Measurements from ENCODE around the gene PRAMEF11. TPM values are rescaled to one million over a fixed set of nuclear protein-coding genes. Genes with fewer than 3 reads are reported as not detected.

The PRAMEF11 gene
- total RNA-seq, 1 donor from 2014 or later, result not detected

DNA sequence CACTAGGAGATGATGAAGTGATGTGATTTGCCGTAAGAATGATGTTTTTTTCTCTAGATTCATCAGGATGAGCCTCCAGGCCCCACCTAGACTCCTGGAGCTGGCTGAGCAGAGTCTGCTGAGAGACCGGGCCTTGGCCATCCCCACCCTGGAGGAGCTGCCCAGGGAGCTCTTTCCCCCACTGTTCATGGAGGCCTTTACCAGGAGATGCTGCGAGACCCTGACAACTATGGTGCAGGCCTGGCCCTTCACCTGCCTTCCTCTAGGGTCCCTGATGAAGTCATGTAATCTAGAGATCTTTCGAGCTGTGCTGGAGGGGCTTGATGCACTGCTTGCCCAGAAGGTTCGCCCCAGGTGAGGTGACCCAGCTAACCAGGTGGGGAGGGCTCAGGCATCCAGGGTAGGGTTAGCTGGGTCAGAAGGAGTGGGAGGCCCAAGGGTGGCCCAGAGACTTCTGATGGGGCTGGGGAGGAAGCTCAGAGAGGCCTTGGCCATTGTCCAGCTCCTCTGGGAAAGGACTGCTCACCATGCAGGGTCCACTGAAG is 56.3 kb downstream of the PRAMEF11 start:
- no peak for ATAC-seq
- no peak for DNase-seq (ENCODE audit: low spot score)

Other genes with a start within 250 kb of the PRAMEF11 start
- 175 TPM for gene DHRS3, start 213.2 kb downstream of the PRAMEF11 start, total RNA-seq
- not detected for gene AADACL4, start 187.3 kb downstream of the PRAMEF11 start, total RNA-seq
- not detected for gene AADACL3, start 115.3 kb downstream of the PRAMEF11 start, total RNA-seq
- not detected for gene CFAP107, start 85.2 kb downstream of the PRAMEF11 start, total RNA-seq
- not detected for gene PRAMEF12, start 57.7 kb downstream of the PRAMEF11 start, total RNA-seq
- gene PRAMEF1, start 40.0 kb downstream of the PRAMEF11 start, total RNA-seq, result not detected
- not detected for gene HNRNPCL1, start 17.3 kb upstream of the PRAMEF11 start, total RNA-seq
- gene PRAMEF2, start 25.7 kb upstream of the PRAMEF11 start, total RNA-seq, result not detected
- not detected for gene PRAMEF4, start 54.8 kb upstream of the PRAMEF11 start, total RNA-seq
- gene PRAMEF10, start 66.9 kb upstream of the PRAMEF11 start, total RNA-seq, result 0.30 TPM
- gene PRAMEF7, start 85.2 kb upstream of the PRAMEF11 start, total RNA-seq, result not detected
- gene PRAMEF6, start 116.2 kb upstream of the PRAMEF11 start, total RNA-seq, result not detected
- gene PRAMEF27, start 225.2 kb upstream of the PRAMEF11 start, total RNA-seq, result not detected
- gene HNRNPCL3, start 229.4 kb upstream of the PRAMEF11 start, total RNA-seq, result not detected
- not detected for gene PRAMEF25, start 239.4 kb upstream of the PRAMEF11 start, total RNA-seq

All from left lobe of liver (tissue), 2 donors.